Stimulated activated CD4-positive, alpha-beta T cell treated with anti-CD3 and anti-CD28 coated beads, Interleukin-4, amount 100 ng/mL, for 24 hours (primary cell): ENCODE data around the gene CMIP.

ENCODE experiments used
- DNase-seq: peaks from one replicate; pipeline ENCODE4 v3.0.0-alpha.2; 2020

Gene CMIP

GRCh38 chr16:81592353-81592866, 147.8 kb downstream of the CMIP start:
- DNase-seq = no peak

GRCh38 chr16:81593481-81593880, 148.9 kb downstream of the CMIP start:
- DNase-seq = no peak

DNA sequence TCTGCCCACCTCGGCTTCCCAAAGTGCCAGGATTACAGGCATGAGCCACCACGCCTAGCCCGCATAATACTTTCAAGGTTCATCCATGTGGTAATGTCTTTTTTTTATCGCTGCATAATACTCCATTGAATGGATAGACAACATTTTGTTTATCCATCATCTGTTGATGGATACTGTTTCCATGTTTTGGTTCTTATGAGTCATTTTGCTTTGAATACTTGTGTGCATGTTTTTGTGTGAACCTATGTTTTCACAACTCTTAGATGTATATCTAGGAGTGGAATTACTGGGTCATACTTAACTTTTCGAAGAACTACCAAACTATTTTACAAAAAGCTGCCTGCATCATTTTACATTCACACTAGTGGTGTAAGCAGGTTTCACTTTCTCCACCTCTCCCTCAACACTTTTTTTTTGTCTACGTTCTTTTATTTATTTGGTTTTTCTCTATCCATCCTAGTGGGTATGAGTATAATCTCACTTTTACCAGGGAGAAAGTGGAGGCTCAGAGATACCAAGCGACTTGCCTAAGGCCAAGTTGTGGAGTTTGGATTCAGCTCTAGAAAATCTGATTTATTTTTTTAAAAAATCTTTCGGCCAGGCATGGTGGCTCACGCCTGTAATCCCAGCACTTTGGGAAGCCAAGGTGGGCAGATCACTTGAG, 151.2 kb downstream of the CMIP start:
- no peak for DNase-seq

- DNase-seq = no peak
These were observed 152.6 kb downstream of the CMIP start for GRCh38 chr16:81597079-81597658.

DNA sequence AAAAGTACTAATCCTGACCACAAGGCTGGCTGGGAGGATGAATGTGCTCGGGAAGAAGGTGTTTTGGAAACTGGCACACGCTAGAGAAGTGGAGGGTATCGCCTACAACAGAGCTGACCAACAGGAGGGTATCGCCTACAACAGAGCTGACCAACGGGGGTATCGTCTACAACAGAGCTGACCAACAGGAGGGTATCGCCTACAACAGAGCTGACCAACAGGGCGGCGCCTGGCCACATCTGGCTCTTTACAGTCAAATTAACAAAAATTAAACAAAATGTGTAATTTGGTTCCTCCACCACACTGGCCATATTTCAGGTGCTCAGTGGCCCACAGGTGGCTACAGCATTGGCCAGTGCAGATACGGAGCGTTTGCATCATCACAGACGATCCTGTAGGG, 153.5 kb downstream of the CMIP start:
- DNase-seq = no peak

DNA sequence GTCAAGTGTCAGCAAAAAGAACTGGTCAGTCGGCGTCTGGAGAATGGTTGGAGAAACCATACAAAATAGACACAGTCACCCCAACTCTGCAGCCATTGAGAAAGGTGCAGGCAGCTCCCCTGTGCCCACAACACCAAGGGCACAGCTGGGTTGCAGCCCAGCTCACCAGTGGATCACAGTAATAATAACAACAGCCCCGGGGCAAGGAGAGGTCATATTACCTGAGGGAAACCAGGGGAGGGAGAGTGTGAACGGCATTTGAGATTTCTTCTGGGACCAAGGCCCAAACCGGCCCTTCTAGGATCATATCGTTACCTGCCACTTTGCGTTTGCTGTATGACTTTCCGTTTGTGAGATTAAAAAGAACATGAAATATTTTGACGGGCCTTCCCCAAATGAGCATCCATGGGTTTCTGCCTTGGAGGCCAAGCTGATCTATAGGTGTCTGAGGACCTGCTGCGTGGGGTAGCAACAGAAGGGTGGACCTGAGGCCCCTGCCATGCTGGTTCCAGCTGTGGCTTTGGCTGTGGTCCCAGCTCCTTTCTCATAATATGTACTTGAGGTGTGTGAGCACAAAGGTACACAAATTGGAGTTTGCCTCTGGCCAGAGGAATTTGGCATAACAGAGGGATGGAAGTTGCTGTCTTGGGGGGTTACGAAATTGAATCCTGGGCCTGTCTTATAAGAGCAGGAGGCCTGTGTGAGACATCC, 154.6 kb downstream of the CMIP start:
- no peak for DNase-seq

- no peak for DNase-seq
These were observed 155.7 kb downstream of the CMIP start for GRCh38 chr16:81600275-81600674.

DNA sequence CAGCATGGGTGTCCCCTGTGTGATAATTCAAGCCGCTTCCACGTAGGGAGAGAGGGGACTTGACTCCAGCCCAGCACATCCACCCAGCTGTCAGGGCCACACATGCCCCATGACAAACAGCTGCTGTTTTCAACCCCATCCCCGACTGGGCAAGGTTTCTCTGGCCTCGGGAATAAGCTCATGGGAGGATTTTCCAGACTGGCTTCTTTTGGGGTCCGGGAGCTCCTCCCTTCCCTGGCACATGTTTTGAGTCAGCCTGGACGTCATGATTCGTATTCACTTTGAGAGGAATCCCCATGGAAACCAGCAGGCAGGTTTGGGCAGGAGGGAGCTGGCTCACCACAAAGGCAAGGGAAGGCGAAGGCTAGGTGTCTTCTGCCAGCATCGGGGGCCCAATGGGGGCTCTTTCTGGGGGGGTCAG, 156.4 kb downstream of the CMIP start:
- no peak for DNase-seq

GRCh38 chr16:81601601-81602255, 157.1 kb downstream of the CMIP start:
- DNase-seq = no peak

GRCh38 chr16:81602256-81602776, 157.7 kb downstream of the CMIP start:
- DNase-seq = no peak

- no peak for DNase-seq
These were observed 158.2 kb downstream of the CMIP start for GRCh38 chr16:81602792-81603191.

GRCh38 chr16:81604960-81605383, 160.4 kb downstream of the CMIP start:
- DNase-seq = no peak

DNA sequence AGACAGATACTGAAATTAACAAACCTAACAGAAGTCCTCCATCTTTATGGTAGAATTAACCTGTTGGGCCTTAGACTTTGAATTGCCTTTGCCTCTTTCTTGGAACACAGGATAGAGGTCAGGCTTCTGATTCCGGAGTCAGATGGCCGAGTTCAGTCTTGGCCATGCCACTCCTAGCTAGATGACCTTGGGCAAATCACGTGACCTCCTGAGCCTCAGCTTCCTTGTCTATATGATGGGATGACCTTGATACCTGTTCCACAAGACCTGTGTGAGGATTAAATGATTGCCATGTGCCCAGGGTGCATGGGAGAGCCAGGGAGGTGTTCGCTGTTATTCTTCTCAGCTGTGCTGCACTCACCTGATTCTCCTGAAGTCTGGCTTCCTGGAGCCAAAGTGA, 161.4 kb downstream of the CMIP start:
- no peak for DNase-seq

GRCh38 chr16:81607006-81607405, 162.4 kb downstream of the CMIP start:
- DNase-seq = no peak

- DNase-seq = no peak
These were observed 163.4 kb downstream of the CMIP start for GRCh38 chr16:81607805-81608522.

GRCh38 chr16:81608523-81609209, 164.1 kb downstream of the CMIP start:
- DNase-seq = no peak

- no peak for DNase-seq
These were observed 164.8 kb downstream of the CMIP start for GRCh38 chr16:81609323-81609892.

DNA sequence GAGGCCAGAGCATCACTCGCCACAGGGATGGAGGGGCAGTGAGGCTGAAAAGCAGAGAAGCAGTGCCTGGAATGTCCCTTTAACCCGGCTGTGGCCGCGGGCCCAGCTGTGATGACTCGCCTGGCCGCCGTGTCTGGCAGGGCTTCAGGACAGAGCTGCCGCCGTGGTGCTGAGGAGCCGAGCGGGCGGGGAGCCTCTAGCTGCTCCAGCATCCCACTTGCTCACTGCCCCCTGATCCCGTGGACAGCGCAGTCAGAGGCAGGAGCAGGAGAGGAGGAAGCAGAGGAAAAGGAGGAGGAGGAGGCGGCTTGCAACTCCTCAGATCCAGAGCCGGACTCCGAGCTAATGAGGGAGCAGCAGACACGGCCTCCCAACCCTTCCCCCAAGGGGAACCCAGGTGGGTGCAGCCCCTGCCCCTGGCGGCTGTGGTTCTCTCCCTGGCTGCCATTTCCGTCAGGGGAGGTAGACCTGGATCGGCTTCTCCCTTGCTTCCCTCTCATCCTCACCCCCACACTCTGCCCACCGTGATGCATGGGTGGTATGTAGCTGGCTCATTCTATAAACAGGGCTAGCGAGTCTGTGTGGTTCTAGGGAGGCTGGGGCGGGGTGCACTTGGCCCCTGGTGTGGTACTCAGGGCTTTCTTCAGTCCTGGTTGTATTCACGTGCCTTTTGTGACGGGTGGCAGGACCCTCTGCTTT, 165.7 kb downstream of the CMIP start:
- no peak for DNase-seq

- no peak for DNase-seq
These were observed 166.3 kb downstream of the CMIP start for GRCh38 chr16:81610936-81611335.

DNA sequence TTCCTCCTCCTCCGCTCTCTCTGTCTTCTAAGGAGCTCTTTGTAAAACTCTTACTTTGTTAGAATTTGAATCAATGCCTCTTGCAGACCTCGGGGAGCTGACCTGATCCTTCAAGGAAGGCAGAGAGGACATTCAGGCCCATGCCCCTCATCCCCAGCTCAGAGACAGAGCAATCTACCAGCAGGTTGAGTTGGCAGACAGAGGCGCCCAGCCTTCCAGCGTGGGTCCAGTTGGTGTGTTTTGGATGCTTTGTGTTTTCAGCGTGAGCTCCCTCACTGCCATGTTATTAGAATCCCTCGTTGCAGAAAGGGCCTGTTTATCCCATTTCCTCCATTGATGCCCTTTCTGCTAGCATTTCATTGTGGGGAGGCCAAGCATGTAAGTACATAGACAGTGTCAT, 167.1 kb downstream of the CMIP start:
- DNase-seq = no peak
